Left colon (tissue), 2 donors: ENCODE measurements around the gene NFS1. TPM values are rescaled to one million over a fixed set of nuclear protein-coding genes. Genes with fewer than 3 reads are reported as not detected.

Experiments
- ATAC-seq: fragments of 200-7000 bp; cut with Tn5 transposase; one replicate; pipeline ENCODE4 v1.9.1; 2020; ENCODE audit warnings: mild to moderate bottlenecking, moderate library complexity
- DNase-seq, 2 donors: peaks; one replicate each; pipeline ENCODE4 v3.0.0-alpha.2; 2020
- intact Hi-C, 2 donors: fragments of 100-400 bp; cut with DNase I in 1 of 2; cut with micrococcal nuclease in 1 of 2; formaldehyde crosslinking; loops; one replicate each; pipeline versions ENCODE4 v1.11.2 to v1.14.0; 2022; cut with DNase I, micrococcal nuclease
- total RNA-seq, 2 donors: library from RNA; stranded (reverse); fragmentation: NEBNext Ultra II Directional; extraction: Animal tissue kit (Norgen Biotek cat#: 25700); gene quantifications; one replicate each; pipeline ENCODE4 v1.2.1, GENCODE V29; 2021
- donor health status: DM: no; HTN: no; CAD: no.
- donor health status: DM: yes; HTN: yes; CAD: no.

The NFS1 gene
- total RNA-seq, 2 donors from 2014 or later: 31.5 to 39.0 TPM

GRCh38 chr20:35626386-35627001, 72.7 kb downstream of the NFS1 start:
- DNase-seq: no peak
- intact Hi-C loops: no loop called here
- no peak for ATAC-seq

- intact Hi-C loops: no loop called here
- no peak for ATAC-seq
Observed at GRCh38 chr20:35625584-35626385, 73.4 kb downstream of the NFS1 start.

GRCh38 chr20:35621560-35621946, 77.6 kb downstream of the NFS1 start:
- DNase-seq (no peak), ATAC-seq (no peak)
- intact Hi-C loops: no loop called here

More at GRCh38 chr20:35625584-35626385, 73.4 kb downstream of the NFS1 start:
- DNase-seq: no peak

- ATAC-seq (no peak), DNase-seq (no peak)
- intact Hi-C loops: no loop called here
Observed at GRCh38 chr20:35620818-35621559, 78.2 kb downstream of the NFS1 start.

GRCh38 chr20:35619196-35620095, 79.7 kb downstream of the NFS1 start:
- ATAC-seq: peak; percentile 46
- DNase-seq: peak; percentile 86 to 88
- intact Hi-C loops: no loop called here

GRCh38 chr20:35618263-35619131, 80.7 kb downstream of the NFS1 start:
- intact Hi-C loops: no loop called here
- peak; percentile 37 to 51 for DNase-seq
- no peak for ATAC-seq

Other genes starting within 250 kb of the NFS1 start
- gene CEP250, start 243.8 kb downstream of the NFS1 start, total RNA-seq: 10 to 100 TPM; 22.5 to 23.2 TPM
- gene C20orf173, start 169.7 kb downstream of the NFS1 start, total RNA-seq: not detected
- 100 to 1,000 TPM; 262 to 278 TPM for gene ERGIC3, start 157.3 kb downstream of the NFS1 start, total RNA-seq
- 1 to 10 TPM; 3.2 to 5.8 TPM for gene SPAG4, start 83.5 kb downstream of the NFS1 start, total RNA-seq
- 100 to 1,000 TPM; 108 to 126 TPM for gene CPNE1, start 34.5 kb downstream of the NFS1 start, total RNA-seq
- 10 to 100 TPM; 63.5 to 73.0 TPM for gene RBM12, start 34.5 kb downstream of the NFS1 start, total RNA-seq
- 100 to 1,000 TPM; 148 to 151 TPM for gene ROMO1, start 53 bp upstream of the NFS1 start, total RNA-seq
- 100 to 1,000 TPM; 221 to 232 TPM for gene RBM39, start 42.9 kb upstream of the NFS1 start, total RNA-seq
- 10 to 100 TPM; 21.9 to 25.4 TPM for gene PHF20, start 72.7 kb upstream of the NFS1 start, total RNA-seq